Gastroesophageal sphincter (tissue), 3 donors: Measurements from ENCODE around the gene TMEFF2.

Source experiments
- POLR2A ChIP-seq, 2 donors: fragments of 450-650 bp; IDR thresholded peaks; one replicate each; pipeline ENCODE4 v1.6.1; 2017; ENCODE audit warnings: antibody characterized with exemption in 2 of 2, mild to moderate bottlenecking in 2 of 2, moderate library complexity in 1 of 2
- TF ChIP-seq, protein P1 (sequence below), 4 experiments: fragments of 200-600 bp in 2 of 4; fragments of 450-650 bp in 2 of 4; sonication (generic) in 1 of 4; IDR thresholded peaks; one replicate each; pipeline ENCODE4 v1.5.1; 2017 to 2019; ENCODE audit warnings: antibody characterized with exemption in 4 of 4, mild to moderate bottlenecking in 2 of 4, moderate library complexity in 2 of 4

DNA sequence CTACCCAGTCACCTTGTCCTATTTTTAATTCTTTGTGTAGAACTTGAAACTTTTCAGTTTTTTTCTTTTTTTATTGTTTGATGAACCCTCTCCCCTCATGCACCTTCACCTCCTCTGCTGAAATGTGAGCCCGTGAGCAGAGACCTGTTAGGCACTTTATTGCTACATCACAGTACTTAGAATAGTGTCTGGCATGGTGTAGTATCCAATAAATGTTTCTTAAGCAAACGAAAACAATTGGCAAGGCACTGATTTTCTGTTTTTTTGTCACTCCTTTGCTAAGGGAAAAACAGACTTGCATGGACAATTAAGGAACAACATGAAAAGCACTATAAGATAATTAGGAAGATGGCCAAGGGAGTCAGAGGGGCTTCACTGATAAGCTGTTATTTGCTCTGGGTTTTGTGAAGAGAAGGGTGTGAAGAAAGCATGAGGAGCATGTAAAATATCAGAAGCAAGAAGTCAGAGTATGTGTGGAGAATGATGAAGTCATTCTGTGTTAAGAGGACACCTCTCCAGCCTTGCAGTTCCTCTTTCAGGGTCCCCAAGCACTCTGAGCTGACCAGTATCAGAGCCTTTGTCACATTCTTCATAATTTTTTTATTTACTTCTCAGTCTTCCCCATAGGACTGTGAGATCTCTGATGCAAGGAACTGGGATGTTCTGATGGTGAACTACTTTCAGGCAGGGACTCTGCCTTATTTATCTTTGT, 248.1 kb downstream of the TMEFF2 start:
- TF ChIP-seq, protein P1, sequence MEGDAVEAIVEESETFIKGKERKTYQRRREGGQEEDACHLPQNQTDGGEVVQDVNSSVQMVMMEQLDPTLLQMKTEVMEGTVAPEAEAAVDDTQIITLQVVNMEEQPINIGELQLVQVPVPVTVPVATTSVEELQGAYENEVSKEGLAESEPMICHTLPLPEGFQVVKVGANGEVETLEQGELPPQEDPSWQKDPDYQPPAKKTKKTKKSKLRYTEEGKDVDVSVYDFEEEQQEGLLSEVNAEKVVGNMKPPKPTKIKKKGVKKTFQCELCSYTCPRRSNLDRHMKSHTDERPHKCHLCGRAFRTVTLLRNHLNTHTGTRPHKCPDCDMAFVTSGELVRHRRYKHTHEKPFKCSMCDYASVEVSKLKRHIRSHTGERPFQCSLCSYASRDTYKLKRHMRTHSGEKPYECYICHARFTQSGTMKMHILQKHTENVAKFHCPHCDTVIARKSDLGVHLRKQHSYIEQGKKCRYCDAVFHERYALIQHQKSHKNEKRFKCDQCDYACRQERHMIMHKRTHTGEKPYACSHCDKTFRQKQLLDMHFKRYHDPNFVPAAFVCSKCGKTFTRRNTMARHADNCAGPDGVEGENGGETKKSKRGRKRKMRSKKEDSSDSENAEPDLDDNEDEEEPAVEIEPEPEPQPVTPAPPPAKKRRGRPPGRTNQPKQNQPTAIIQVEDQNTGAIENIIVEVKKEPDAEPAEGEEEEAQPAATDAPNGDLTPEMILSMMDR (IDR thresholded peaks at IDR 0.05): no peak
- TF ChIP-seq POLR2A (IDR thresholded peaks at IDR 0.05): no peak
